ENCODE measurements around the gene PHF2. TPM values are rescaled to one million over a fixed set of nuclear protein-coding genes. Genes with fewer than 3 reads are reported as not detected.

PHF2 gene
- total and polyA plus RNA-seq, 9 of the 15 experiments (the other 6 are each of a cell fraction or from before 2014, with no cell fraction given), result 0.37 to 14.4 (median 8.1) TPM

DNA sequence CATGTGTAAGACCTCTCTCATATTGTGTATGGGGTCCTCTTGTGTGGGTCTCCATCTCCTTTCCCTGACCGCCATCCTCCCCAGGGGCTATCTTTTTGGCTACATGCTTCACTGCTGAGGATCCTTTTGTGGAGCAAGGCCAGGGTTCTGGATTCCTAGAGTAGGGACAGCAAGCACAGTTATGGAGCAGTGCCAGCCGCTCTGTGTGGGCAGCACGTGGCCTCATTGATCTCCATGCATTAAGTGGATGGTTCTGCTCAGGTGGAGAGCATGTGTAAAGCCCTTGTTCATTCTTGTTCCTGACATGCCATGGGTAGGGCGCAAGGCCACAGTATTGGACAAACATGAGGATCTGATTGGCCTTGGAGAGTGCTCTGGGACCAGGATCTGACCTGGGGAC, 8.9 kb downstream of the PHF2 start:
- TF ChIP-seq ZNF146 (CRISPR knock-in tag; IDR thresholded peaks at IDR 0.05; ENCODE audit: unreplicated experiment) (no peak), KLF1 (tag; IDR thresholded peaks at IDR 0.05) (no peak), MIER1 (IDR thresholded peaks at IDR 0.05; ENCODE audit: low read depth) (no peak), NR3C1 (CRISPR knock-in tag; IDR thresholded peaks at IDR 0.05) (no peak), EP300 (IDR thresholded peaks at IDR 0.05; ENCODE audit: low read length) (no peak), NCOR1 (IDR thresholded peaks at IDR 0.05) (no peak), ZNF785 (CRISPR knock-in tag; IDR thresholded peaks at IDR 0.05) (no peak), ZNF212 (CRISPR knock-in tag; IDR thresholded peaks at IDR 0.05) (no peak), CC2D1A (IDR thresholded peaks at IDR 0.05) (no peak), SMARCA5 (IDR thresholded peaks at IDR 0.05) (no peak), CBX3 (IDR thresholded peaks at IDR 0.05; ENCODE audit: borderline replicate concordance in 1 of 2, low read length in 2 of 2) (no peak), SAFB (IDR thresholded peaks at IDR 0.05; ENCODE audit: borderline replicate concordance, low read depth, low read length) (no peak), SMARCA4 (IDR thresholded peaks at IDR 0.05) (no peak), SMAD4 (CRISPR knock-in tag; conservative IDR thresholded peaks at IDR 0.05) (no peak), ZNF76 (CRISPR knock-in tag; IDR thresholded peaks at IDR 0.05; ENCODE audit: borderline replicate concordance) (no peak)
- TF ChIP-seq, protein P1, sequence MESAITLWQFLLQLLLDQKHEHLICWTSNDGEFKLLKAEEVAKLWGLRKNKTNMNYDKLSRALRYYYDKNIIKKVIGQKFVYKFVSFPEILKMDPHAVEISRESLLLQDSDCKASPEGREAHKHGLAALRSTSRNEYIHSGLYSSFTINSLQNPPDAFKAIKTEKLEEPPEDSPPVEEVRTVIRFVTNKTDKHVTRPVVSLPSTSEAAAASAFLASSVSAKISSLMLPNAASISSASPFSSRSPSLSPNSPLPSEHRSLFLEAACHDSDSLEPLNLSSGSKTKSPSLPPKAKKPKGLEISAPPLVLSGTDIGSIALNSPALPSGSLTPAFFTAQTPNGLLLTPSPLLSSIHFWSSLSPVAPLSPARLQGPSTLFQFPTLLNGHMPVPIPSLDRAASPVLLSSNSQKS (CRISPR knock-in tag; IDR thresholded peaks at IDR 0.05), result no peak
- TF ChIP-seq, protein P2, sequence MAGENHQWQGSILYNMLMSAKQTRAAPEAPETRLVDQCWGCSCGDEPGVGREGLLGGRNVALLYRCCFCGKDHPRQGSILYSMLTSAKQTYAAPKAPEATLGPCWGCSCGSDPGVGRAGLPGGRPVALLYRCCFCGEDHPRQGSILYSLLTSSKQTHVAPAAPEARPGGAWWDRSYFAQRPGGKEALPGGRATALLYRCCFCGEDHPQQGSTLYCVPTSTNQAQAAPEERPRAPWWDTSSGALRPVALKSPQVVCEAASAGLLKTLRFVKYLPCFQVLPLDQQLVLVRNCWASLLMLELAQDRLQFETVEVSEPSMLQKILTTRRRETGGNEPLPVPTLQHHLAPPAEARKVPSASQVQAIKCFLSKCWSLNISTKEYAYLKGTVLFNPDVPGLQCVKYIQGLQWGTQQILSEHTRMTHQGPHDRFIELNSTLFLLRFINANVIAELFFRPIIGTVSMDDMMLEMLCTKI (IDR thresholded peaks at IDR 0.05; ENCODE audit: partially characterized antibody), result no peak
- TF ChIP-seq, protein P3, sequence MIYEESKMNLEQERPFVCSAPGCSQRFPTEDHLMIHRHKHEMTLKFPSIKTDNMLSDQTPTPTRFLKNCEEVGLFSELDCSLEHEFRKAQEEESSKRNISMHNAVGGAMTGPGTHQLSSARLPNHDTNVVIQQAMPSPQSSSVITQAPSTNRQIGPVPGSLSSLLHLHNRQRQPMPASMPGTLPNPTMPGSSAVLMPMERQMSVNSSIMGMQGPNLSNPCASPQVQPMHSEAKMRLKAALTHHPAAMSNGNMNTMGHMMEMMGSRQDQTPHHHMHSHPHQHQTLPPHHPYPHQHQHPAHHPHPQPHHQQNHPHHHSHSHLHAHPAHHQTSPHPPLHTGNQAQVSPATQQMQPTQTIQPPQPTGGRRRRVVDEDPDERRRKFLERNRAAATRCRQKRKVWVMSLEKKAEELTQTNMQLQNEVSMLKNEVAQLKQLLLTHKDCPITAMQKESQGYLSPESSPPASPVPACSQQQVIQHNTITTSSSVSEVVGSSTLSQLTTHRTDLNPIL (CRISPR knock-in tag; IDR thresholded peaks at IDR 0.05), result no peak
- ATAC-seq (no peak), FAIRE-seq (no peak), DNase-seq (ENCODE audit: extremely low read depth in 1 of 4, low spot score in 3 of 4) (no peak)
- intact Hi-C loops (cut with micrococcal nuclease) (no loop called here), in situ Hi-C loops (cut with MboI) (no loop called here)
- Histone ChIP-seq H3K9me3 (replicated peaks; ENCODE audit: control insufficient read depth, insufficient read depth, low read depth, low read length) (no peaks in the 10 kb centered on the region), H3K9me1 (ENCODE audit: control insufficient read depth, insufficient read depth, low read length) (no peaks in the 10 kb centered on the region), H3K27ac (ENCODE audit: extremely low read depth, low read depth, low read length) (no peak overlapping the region), H3K27me3 (ENCODE audit: control insufficient read depth in 2 of 2, insufficient read depth in 2 of 2, low read length in 2 of 2) (no peaks in the 10 kb centered on the region), H3K9ac (ENCODE audit: insufficient read depth in 1 of 2, low read depth in 2 of 2, low read length in 2 of 2) (no peak overlapping the region), H3K79me2 (ENCODE audit: control insufficient read depth, insufficient read depth, low read length) (peaks cover 42% of the 10 kb centered on the region), H3K36me3 (ENCODE audit: control insufficient read depth, insufficient read depth, low read length) (no peaks in the 10 kb centered on the region), H3K4me2 (ENCODE audit: insufficient read depth, low read length) (no peak overlapping the region), H3K4me1 (replicated peaks in 1 of 2; ENCODE audit: control insufficient read depth in 2 of 2, insufficient read depth in 2 of 2, low read length in 2 of 2) (peaks cover 11 to 24% of the 10 kb centered on the region in 2 experiments), H4K20me1 (replicated peaks; ENCODE audit: control insufficient read depth, insufficient read depth, low read length) (peaks cover 19% of the 10 kb centered on the region), H3K4me3 (no peak overlapping the region), H2AFZ (ENCODE audit: low read depth, low read length) (no peak overlapping the region)
- 95% methylated on average over 4 of the region's 4 CpGs for WGBS (ENCODE audit: insufficient coverage, low coverage, missing lambda C conversion rate)
- no TSS peak for BruUV-seq (replicated peaks)
- CTCF ChIA-PET (ENCODE audit: low intra/inter-chr PET ratio), result no interaction called here
- POLR2A ChIA-PET, result interaction anchor here (0.5 kb wide), 1 partner anchor 15 kb away, joined by 3 read pairs; no protein-coding TSS in a partner anchor
